Hematopoietic multipotent progenitor cell treated with erythropoietin and hydrocortisone succinate and interleukin-3 and kit ligand, for 15 days (in vitro differentiated cells): ENCODE data around the gene HDAC9.

Source experiments
- DNase-seq: peaks from one replicate; pipeline ENCODE4 v3.0.0-alpha.2; 2015; ENCODE audit warnings: low spot score

The HDAC9 gene

GRCh38 chr7:18593602-18594279 is 98.2 kb downstream of the HDAC9 start:
- DNase-seq: no peak

- no peak for DNase-seq
Observed at GRCh38 chr7:18597754-18598153, 102.2 kb downstream of the HDAC9 start.

DNA sequence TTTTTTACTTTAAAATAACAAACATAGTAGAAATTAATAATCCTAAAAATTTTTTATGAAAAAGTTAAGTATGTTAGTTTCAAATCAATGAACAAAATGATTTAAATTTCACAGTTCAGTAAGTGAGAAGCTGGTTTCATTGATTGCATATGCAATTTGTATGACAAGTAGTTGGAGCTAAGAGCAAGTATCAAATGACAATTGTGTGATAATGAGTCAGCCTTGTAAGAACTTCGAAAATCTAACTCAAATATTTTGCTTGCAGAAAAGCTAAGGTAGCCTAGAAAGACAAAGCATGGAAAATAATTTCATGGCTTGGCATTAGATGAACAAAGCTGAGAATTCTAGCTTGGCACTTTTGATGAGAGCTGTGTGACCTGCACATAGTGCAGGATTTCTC is 111.5 kb downstream of the HDAC9 start:
- DNase-seq: no peak

- no peak for DNase-seq
Observed at GRCh38 chr7:18610331-18610948, 114.9 kb downstream of the HDAC9 start.

GRCh38 chr7:18614841-18615240 is 119.3 kb downstream of the HDAC9 start:
- DNase-seq: no peak

DNA sequence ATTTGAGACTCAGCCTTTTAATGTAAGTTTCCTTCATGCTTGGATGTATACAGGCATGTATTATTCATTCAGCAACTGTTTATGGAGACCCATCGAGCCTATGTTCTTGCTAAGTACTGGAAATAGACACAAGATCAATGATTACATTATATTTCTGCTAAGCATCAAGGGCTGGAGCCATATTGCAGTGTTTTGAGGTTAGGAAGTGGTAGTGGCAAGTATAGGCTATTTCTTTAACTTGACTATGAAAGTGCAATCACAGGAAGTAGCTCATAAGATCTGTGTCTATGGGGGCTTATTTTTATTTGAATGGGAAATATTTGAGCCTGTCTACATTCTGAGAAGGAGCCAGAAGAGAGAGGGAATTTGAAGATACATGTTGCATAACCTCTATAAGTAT is 123.8 kb downstream of the HDAC9 start:
- DNase-seq: no peak

GRCh38 chr7:18623389-18623788 is 127.8 kb downstream of the HDAC9 start:
- no peak for DNase-seq

GRCh38 chr7:18624459-18624858 is 128.9 kb downstream of the HDAC9 start:
- no peak for DNase-seq

DNA sequence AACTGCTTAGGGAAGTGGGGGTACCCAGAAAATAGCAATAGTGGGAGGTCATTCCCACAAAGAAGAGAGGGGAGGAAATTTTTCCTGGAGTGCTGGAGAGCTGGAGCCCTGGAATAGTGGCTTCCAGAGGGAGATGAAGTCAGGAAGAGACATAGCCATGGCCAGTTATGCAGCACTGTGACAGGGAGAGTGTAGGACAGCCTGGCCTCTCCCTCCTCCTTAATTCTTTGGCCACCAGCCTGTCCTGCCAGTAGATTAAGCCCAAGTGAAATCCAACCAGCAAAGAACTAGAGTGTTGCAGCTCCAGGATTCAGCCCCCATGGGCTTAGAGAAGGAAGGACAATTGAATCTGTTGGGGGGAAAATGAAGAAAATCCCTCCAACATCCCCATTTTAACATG is 130.5 kb downstream of the HDAC9 start:
- DNase-seq: no peak

DNA sequence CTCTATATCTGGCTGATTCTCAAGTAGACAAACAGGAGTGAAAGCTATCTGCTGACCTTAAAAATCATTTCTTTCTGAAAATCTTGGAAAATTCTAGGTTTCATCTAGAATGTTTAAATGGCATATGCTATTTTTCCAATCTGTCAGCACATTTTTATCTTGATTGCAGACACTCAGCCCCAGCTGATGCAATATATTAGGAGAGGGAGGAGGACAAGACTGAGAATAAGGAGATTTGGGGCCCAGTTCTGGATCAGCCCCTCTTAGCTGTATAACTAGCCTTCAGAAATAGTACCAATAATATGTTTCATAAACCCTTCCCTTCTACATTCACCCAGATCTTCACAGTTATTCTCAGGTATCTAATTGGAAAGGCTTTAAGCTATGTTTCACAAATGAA is 131.2 kb downstream of the HDAC9 start:
- no peak for DNase-seq

DNA sequence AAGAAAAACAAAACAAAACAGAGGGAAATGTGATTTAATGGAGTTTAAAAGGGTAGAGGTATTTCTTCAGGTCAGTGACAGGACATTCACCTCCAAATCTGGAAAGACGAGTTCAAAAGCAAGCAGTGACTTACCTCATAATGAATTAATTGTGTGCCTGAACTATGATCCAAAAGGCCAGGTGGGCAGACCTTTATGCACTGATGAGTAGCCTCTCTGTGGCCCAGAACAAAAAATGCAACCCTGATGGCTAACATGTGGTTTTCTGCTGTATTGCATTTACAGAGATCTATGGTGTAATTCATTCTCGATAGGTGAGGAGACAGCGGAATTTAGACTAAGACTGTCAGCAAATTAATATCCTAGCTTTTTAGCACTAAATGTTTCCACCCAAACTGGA is 142.0 kb downstream of the HDAC9 start:
- DNase-seq: no peak

GRCh38 chr7:18638594-18639452 is 143.3 kb downstream of the HDAC9 start:
- no peak for DNase-seq

- DNase-seq: no peak
Observed at GRCh38 chr7:18639711-18640110, 144.2 kb downstream of the HDAC9 start.

DNA sequence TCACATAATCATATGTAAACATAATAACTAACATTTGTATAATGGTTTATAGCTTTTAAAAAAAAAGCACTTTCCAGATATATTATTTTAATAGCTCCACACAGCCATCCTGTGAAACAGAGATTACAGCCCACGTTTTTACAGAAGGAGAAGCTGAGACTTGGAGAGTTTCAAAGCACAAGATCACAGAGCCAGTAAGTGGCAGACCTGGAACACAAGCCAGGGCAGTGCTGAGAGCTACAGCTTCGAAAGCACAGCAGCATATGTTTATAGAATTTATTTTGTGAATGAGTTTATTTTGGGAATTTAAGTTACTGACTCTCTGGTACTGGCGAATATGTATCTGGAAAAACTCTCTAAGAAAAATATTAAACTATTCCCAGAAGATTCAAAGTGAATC is 149.4 kb downstream of the HDAC9 start:
- no peak for DNase-seq

DNA sequence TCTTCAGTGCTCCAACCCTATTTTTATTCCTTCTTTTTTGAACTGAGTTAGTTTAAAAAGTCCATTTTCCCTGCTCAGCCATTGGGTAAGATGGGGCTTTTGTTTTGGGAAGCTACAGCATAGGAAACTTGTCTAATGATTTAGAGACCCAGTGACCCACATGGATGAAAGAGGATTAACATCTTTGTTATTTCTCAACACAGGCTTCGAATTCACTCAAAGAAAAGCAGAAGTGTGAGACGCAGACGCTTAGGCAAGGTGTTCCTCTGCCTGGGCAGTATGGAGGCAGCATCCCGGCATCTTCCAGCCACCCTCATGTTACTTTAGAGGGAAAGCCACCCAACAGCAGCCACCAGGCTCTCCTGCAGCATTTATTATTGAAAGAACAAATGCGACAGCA is 152.0 kb downstream of the HDAC9 start:
- no peak for DNase-seq

- DNase-seq: no peak
Observed at GRCh38 chr7:18648849-18649758, 153.6 kb downstream of the HDAC9 start.

GRCh38 chr7:18653381-18654155 is 158.0 kb downstream of the HDAC9 start:
- DNase-seq: no peak

GRCh38 chr7:18654709-18655108 is 159.2 kb downstream of the HDAC9 start:
- DNase-seq: no peak

- no peak for DNase-seq
Observed at GRCh38 chr7:18655506-18655905, 160.0 kb downstream of the HDAC9 start.

- DNase-seq: no peak
Observed at GRCh38 chr7:18655912-18656311, 160.4 kb downstream of the HDAC9 start.

DNA sequence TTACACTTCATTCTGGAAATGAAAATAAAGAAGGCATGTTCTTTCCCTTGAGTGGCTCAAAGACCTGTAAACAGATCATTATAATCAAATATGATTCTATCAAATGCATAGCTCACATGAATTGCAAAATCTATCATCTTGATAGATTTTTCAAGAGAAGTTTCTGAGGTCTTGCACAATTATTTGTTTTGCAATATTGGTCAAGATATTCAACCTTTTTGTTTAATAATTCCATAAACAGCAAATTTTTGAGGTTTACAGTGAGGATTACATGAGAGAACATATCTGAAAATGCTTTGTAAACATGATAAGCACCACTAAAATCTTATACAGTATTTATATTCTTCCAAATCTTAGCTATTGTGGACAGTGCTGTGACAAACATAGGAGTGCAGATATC is 160.8 kb downstream of the HDAC9 start:
- DNase-seq: no peak
